Islet precursor cell (in vitro differentiated cells): ENCODE data around the gene GMEB1.
A peak's percentile ranks its signal among the peaks of the same experiment; 100 is the strongest.

Experiments
- DNase-seq: peaks from one replicate; pipeline ENCODE4 v3.0.0-alpha.2; 2018

The GMEB1 gene

DNA sequence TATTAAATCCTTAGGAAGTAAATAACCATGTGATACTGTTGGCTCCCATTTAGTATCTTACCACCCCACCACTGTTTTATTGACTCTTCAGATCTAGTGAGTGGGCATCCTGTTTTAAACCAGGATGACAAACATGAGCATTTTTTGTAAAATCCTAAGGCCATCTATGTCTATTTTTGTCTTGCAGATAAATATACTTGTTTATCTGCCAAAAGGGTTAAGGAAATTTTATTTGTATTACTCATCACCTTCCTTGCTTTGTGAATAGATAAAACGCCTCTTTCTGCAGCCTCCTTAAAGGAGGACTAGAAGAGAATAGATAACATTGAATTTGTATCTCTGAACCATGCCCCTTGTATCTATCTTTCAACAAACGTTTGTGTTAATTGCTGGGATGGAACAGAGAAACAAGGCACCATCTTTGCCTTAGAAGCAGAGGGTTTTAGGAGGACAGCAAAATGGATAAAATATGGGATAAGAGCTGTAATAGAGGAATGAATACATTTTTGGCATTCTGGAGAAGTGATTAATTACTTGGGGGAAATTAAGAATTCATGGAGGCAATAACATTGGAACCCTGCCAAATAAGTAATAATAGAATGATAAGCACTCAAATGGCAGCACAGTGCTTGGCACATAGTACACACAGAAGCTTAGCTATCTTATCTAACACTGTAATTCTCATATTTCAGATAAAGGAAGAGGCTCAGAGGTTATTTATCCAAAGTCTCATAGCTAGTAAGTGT lies 82.9 kb downstream of the GMEB1 start:
- no peak for DNase-seq

DNA sequence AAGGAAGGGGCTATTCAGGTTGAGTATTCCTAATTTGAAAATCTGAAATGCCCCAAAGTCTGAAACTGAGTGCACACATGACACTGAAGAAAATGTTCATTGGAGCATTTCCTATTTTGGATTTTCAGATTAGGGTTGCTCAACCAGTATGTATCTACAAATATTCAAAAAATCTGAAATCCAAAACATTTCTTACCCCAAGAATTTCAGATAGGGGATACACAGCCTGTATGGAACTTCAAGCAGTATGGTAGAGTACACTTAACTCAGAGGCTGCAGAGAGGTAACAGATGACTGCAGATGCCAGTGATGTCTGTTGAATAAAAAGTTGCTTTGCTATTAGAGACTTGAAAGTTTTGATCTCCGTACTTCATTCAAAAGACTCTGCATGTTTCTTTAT lies 87.1 kb downstream of the GMEB1 start:
- DNase-seq: no peak

DNA sequence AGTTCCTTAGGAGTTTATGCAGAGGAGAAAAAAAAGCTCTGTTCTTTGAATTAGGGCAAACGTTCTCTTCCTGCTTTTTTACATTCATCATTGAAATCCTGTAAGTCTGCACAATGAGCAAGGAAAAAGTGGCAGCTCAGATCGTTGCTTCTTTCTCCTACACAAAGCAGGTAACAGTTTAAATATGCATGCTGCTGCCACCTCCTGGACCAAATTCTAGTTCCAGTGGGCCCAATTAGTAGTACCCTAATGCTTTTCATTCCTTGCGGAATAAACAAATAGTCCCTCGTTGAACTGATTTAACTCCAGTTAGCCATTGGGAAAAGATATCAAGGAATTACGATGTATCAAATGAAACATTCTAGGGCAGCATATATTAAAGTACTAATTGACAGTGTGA lies 88.3 kb downstream of the GMEB1 start:
- no peak for DNase-seq

DNA sequence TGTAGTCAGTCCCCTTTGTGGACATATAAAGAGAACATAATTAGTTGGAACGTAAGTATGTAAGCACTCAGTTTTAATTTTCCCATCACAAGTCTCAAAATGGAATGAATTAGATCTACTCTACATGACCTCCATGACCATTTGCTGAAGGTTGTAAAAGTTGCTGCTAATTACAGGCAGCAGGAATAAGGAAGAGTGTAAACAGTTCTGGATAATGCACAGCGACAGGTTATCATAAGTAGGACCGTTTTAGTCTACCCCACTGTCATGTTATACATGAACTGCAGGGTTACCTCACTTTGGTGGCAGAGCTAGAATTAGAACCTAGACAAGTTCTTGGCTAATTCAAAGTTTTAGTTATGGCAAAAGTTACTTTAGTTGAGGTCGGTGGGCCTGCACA lies 89.8 kb downstream of the GMEB1 start:
- DNase-seq: no peak

DNA sequence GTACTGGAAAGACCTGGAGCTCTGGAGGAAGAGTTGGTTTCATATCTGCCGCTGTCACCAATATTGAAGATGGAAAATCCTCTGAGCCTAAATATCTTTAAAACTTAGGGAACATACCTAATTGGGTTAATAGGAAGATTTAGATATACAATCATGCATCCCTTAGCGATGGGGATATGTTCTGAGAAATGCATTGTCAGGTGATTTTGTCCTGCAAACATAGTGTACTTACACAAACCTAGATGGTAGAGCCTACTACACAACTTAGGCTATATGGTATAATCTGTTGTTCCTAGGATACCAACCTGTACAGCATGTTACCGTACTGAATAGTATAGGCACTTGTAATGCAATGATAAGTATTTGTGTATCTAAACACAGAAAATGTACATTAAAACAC lies 90.7 kb downstream of the GMEB1 start:
- no peak for DNase-seq

DNA sequence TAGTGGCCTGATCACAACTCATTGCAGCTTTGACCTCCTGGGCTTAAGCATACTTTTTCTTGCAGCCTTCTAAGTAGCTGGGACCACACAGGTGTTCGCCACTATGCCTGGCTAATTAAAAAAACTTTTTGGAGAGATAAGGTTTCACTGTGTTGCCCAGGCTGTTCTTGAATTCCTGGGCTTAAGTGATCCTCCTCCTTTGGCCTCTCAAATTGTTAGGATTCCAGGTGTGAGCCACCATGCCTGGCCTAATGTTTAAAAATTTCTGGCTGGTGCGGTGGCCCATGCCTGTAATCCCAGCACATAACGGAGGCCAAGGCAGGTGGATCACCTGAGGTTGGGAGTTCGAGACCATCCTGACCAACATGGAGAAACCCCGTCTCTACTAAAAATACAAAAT lies 92.6 kb downstream of the GMEB1 start:
- DNase-seq: peak; percentile 57

DNA sequence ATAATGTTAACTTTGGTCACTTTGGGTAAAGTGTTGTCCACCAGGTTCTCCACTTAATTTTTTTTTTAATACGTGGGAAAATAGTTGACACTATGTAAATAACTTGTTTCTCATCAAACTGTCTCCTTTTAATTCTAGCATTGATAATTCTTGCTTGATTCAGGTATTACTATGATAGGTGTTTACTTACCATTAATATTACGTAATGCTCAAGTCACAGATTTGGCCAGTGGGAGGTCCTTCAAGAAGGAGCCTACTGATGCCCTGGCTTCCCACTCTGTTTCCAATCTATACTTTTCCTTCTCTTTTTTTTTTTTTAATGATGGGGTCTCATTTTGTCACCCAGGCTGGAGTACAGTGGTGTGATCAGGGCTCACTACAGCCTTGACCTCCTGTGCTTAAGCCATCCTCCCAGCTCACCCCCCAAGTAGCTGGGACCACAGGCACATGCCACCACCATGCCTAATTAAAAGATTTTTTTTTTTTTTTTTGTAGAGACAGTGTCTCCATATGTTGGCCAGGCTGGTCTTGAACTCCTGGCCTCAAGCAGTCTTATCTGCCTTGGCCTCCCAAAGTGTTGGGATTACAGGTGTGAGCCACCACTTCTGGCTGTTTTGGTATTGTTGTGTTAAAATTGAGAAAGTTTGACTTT lies 98.1 kb downstream of the GMEB1 start:
- no peak for DNase-seq
